HG03457 (cell line): ENCODE data around the gene UBA52.

Source experiments
- ATAC-seq: cut with Tn5 transposase; IDR thresholded peaks from one replicate; pipeline ENCODE4 v1.9.1; 2021; ENCODE audit warnings: moderate number of reproducible peaks; ENCODE audit not compliant: unreplicated experiment

UBA52 gene

DNA sequence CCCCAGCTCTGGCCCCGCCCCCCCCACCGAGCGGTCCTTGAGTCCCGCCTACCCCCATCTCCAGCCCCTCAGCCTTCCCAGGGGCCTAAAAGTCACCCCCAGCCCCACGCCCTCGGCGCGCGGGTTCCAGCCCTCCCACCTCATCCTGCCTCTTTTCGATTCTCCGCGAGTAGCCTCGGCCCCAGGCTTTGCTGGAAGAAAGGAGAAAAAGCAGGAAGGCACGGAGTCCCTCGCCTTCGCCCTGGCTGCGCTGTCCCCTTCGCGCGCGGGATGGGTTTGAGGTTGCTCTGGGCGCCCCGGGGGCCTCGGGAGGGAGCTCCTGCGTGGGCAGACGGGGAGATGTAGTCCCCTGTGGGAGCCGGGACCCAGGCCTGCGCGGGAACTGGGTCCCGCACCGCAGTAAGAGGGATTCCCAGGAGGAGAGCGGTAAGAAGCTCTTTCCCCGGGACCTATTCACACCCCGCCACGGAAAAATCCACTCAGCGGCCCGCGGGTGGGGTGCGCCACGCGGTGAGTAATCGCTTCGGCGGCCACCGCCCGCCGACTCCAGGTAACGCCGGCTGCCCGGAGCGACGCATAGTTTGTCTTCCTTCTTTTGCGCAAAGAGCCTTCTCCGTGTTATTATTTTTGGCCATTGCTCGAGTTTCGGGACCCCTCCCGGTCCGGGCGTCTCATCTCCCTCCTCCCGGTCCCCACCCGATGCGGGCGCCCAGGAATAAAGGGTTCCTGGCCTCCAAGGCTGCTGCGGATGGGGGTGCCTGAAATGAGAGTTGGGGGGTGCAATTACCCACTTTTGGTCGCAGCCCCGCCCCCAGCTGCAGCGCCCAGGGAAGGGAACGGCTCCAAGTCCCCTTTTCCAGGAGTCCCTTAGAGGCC is 35.8 kb downstream of the UBA52 start:
- ATAC-seq = no peak

DNA sequence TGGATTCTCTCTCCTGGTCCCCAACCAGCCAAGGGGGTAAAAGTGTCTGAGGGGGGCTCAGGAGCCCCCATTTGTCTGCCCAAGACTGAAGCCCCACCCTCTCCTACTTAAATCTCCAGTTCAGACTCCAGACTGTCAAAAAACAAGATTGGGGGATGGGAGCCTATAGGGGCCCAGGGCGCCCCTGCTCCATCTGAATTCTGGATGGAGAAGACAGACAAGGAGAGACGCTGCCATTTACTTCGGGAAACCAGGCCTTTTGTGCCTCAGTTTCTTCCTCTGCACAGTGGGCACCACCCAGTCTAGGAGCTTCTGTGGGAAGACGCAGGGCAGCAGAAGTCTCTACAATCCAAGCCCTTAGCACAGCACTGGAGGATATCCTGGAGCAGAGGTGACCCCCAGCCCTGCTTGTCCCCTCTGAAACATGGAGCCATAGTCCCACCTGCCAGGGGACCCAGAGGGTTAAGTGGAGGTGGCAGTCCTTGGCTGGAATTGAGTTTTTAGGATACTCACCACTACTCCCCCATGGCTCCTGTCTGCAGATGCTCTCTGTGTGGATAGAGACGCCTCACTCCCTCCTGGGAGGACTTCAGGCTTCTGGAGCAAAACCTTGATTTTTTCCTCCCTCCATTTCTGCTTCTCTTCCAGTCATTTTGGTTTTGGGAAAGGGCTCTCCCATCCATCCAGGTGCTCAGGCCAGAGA is 36.6 kb downstream of the UBA52 start:
- ATAC-seq = no peak

DNA sequence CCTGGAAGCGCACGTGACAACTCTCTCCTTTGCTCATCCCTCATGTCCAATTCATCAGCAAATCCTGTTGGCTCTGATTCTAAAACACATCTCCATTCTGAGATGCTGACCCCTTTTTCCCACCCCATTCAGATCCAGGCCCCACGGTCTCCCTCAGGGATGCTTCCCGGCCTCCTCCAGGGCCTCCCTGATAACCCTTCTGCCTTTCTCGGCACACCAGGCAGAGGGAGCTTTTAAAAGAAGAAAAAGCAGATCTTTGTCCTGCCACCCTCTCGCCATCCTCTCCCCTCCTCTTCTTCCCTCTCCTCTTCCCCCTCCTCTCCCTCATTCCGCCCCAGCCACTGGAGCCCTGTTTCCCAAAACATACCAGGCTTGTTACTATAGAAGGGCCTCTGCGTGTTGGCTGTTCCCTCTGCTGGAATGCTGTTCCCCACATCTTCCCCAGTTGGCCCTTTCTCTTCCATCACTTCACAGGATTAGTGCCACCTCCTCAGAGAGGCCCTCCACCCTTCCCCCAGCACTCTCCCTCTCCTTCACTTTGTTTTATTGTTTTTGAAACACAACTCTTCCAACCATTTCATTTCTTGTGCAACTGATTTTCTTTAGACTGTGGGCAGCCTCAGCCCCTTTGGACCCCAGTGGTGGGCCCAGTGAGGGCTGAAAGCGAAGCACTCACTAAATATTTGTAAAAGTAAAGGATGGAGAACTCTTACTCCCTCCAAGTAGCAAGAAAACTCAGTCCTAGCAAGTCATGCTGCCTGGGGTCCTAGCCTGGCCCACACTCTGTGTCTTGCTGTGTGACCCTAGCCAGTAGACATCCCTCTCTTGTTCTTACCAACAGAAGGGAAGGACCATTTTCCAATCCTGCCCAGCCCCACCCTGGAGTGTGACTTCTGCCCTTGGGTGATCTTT is 37.4 kb downstream of the UBA52 start:
- no peak for ATAC-seq

- ATAC-seq = no peak
These were observed 38.0 kb downstream of the UBA52 start for GRCh38 chr19:18609717-18610051.

GRCh38 chr19:18610245-18610555 is 38.5 kb downstream of the UBA52 start:
- ATAC-seq = no peak

DNA sequence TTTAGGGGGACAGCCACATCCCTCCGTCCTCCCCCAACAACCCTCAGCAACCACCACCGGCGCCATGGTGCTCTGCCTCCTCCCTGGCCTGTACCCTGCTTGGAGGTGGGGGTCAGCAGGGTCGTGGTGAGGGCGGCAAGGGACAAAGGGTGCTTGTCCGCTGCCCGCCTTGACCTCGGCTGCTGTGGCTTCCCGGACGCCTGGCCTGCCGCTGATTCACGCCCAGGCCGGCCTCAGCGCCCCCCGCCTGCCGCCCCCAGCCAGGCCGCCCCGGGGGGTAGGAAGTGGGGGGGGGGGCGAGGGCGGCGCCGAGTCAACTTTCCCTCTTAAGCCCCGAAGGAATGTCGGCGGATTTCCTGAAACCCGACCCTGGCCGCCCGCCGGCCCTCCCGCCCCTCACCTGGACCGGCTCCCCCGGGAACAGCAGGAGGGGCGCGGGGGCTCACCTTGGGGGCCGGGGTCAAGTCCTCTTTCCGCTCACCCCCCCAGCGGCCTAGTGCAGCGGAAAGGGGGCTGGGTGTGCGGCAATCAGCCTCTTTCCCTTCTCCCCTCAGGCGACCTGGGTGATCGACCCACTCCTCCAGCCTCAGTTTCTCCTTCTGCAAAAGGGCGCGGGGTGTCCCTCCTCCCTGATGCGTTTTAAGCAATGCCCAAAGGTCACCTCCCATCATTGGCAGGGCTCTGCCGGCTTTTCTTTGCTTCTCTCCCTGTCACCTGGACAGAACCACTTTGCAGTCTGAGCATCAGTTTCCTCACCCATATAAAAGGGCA is 39.1 kb downstream of the UBA52 start:
- ATAC-seq = no peak

DNA sequence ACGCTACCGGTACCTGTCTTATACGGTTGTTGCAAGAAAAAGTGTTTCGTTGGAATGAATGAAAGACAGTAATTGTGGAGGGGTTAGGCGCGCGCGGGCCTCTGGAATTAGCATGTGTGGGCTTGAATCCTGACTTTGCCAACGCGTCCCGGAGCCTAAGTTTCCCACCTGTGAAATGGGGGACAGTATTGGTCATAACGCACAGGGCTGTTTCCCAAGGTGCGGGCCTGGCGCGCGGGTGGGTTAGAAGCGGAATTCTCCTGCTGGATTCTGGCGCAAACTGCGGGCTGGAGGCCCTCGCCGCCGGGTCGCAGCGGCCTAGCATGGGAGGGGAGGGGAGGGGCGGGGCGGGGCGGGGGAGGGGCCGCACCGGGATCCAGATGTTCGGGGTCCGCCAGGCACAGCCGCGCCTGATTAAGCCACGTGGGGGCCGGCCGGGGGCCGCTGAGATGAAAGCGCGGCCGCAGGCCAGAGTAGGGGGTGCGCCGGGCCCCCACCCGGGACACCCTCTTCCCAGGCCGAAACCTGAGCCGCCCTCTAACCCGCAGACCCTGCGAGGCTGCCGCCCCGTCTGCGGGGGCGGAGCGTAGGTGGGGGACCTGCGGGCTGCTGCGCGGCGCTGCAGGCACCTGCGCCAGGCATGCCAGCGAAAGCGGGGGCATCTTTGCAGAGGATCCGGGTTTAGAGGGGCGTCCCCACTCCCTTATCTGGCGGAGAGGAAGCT is 39.8 kb downstream of the UBA52 start:
- ATAC-seq = no peak

GRCh38 chr19:18612051-18612771 is 40.6 kb downstream of the UBA52 start:
- ATAC-seq = no peak

GRCh38 chr19:18612772-18613588 is 41.3 kb downstream of the UBA52 start, which contains the start of gene TMEM59L:
TSS of gene TMEM59L (plus strand) at chr19:18612870. CDS start at chr19:18612959, 89 bp downstream.
- no peak for ATAC-seq

DNA sequence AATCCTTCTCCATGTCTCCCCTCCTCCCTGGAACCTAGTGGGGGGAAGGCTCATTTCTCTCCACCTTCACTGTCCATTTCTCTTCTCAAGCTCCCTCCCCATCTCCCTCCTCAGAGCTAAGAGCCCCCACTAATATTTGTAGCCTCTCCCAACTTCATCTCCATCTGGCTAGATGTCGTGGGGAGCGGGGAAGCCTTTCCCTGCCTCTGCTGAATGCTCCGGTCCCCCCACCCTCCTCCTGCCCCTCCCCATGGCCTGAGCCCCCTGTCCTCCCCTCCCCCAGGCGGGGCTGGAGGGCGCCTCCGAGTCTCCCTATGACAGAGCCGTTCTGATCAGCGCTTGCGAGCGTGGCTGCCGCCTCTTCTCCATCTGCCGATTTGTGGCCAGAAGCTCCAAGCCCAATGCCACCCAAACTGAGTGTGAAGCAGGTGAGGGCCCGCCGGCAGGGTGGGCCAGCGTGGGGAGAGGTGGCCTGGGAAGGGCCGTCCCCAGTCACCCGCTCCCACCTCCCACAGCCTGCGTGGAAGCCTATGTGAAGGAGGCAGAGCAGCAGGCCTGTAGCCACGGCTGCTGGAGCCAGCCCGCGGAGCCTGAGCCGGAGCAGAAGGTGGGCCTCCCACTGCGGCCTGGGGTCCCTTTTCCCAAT is 42.1 kb downstream of the UBA52 start:
- ATAC-seq = no peak

DNA sequence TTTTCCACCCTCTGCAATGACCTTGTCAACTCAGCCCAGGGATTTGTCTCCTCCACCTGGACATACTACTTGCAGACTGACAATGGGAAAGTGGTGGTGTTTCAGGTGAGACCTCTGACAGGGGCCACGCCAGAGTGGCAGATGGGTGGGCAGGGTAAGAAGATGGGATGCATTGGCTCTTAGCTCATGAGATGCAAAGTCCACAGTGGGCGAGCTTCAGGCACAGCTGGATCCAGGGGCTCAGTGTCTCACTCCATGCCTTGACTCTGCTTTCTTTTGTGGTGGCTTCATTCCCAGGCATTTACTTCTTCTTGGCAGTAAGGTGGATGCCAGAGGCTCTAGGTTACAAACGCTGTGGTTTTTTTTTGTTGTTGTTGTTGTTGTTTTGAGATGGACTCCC is 44.4 kb downstream of the UBA52 start:
- ATAC-seq = no peak

DNA sequence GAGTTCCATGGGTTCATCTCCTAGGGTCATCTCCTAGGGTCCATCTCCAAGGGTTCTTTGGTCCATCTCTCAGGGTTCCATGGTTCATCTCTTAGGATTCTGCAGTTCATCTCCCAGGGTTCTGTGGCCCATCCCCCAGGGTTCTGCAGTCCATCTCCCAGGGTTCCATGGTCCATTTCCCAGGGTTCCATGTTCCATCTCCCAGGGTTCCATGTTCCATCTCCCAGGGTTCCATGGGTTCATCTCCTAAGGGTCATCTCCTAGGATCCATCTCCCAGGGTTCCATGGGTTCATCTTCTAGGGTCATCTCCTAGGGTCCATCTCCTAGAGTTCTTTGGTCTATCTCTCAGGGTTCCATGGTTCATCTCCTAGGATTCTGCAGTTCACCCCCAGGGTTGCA is 45.9 kb downstream of the UBA52 start:
- ATAC-seq = no peak

- no peak for ATAC-seq
These were observed 46.6 kb downstream of the UBA52 start for GRCh38 chr19:18618236-18618635.

- ATAC-seq = no peak
These were observed 48.7 kb downstream of the UBA52 start for GRCh38 chr19:18620311-18620710.

- no peak for ATAC-seq
These were observed 49.2 kb downstream of the UBA52 start for GRCh38 chr19:18620902-18621301.

GRCh38 chr19:18626906-18627305 is 55.2 kb downstream of the UBA52 start:
- no peak for ATAC-seq
